HEK293 (cell line): ENCODE results near the gene USHBP1.

Experiments
- CTCF ChIA-PET: fragments of 350-600 bp; formaldehyde crosslinking; extraction: SDS; loops from one replicate; lab custom pipeline; 2021; ENCODE audit warnings: antibody characterized with exemption; lab: Yijun Ruan, JAX
- POLR2A ChIA-PET: fragments of 300-600 bp; formaldehyde crosslinking; extraction: SDS; loops from one replicate; lab custom pipeline; 2020; ENCODE audit warnings: antibody characterized with exemption, inconsistent platforms; lab: Yijun Ruan, JAX
- H3K27ac ChIP-seq: fragments of 200-500 bp; sonication (Bioruptor generic); 2 replicates; pipeline ENCODE4 v1.5.1; 2014; ENCODE audit warnings: low read depth, low read length, control low read depth, inconsistent platforms; ENCODE audit errors: extremely low read depth
- H3K36me3 ChIP-seq, 2 experiments: fragments of 200-500 bp in 1 of 2; sonication (Bioruptor generic) in 1 of 2; 1 replicate in 1 of 2; 2 replicates in 1 of 2; pipeline ENCODE4 v1.5.1; 2014 to 2017; ENCODE audit warnings: inconsistent platforms in 2 of 2, low read length in 2 of 2; ENCODE audit not compliant: control insufficient read depth in 2 of 2, insufficient read depth in 1 of 2
- H3K4me1 ChIP-seq: fragments of 200-500 bp; sonication (Bioruptor generic); 2 replicates; pipeline ENCODE4 v1.5.1; 2014; ENCODE audit warnings: mild to moderate bottlenecking, low read length, inconsistent platforms; ENCODE audit not compliant: control insufficient read depth, insufficient read depth
- H3K4me3 ChIP-seq: 2 replicates; pipeline ENCODE4 v1.5.1; 2011; ENCODE audit warnings: low read depth, mild to moderate bottlenecking, control low read depth, low read length, moderate library complexity
- H3K9me3 ChIP-seq: fragments of 200-500 bp; sonication (Bioruptor generic); 2 replicates; pipeline ENCODE4 v1.5.1; 2014; ENCODE audit warnings: low read depth, low read length, inconsistent platforms; ENCODE audit not compliant: control insufficient read depth, insufficient read depth
- BCL11B ChIP-seq: fragments of 450-650 bp; formaldehyde crosslinking; IDR thresholded peaks from 2 replicates; pipeline ENCODE4 v1.5.1; 2016; ENCODE audit warnings: low read depth, missing biosample characterization, missing genetic modification characterization
- BCL6B ChIP-seq: fragments of 450-650 bp; formaldehyde crosslinking; IDR thresholded peaks from 2 replicates; pipeline ENCODE4 v1.5.1; 2017; ENCODE audit warnings: missing biosample characterization, missing genetic modification characterization
- GLIS2 ChIP-seq: fragments of 450-650 bp; formaldehyde crosslinking; IDR thresholded peaks from 2 replicates; pipeline ENCODE4 v1.5.1; 2016; ENCODE audit warnings: missing biosample characterization, missing genetic modification characterization
- HOXD13 ChIP-seq: sonication (generic); formaldehyde crosslinking; IDR thresholded peaks from 2 replicates; pipeline ENCODE4 v1.8.0; 2022; ENCODE audit warnings: missing genetic modification reagents, borderline replicate concordance
- IKZF3 ChIP-seq: fragments of 450-650 bp; IDR thresholded peaks from 2 replicates; pipeline ENCODE4 v1.5.0; 2018; ENCODE audit warnings: missing biosample characterization, mild to moderate bottlenecking, missing genetic modification characterization, moderate library complexity
- SP3 ChIP-seq: fragments of 450-650 bp; formaldehyde crosslinking; IDR thresholded peaks from 2 replicates; pipeline ENCODE4 v1.5.1; 2016; ENCODE audit warnings: missing biosample characterization, missing genetic modification characterization
- ZNF114 ChIP-seq: fragments of 450-650 bp; formaldehyde crosslinking; IDR thresholded peaks from 2 replicates; pipeline ENCODE4 v1.5.0; 2017; ENCODE audit warnings: missing biosample characterization, missing genetic modification characterization
- ZNF133 ChIP-seq: fragments of 450-650 bp; formaldehyde crosslinking; IDR thresholded peaks from 2 replicates; pipeline ENCODE4 v1.5.1; 2016; ENCODE audit warnings: missing biosample characterization, missing genetic modification characterization
- ZNF138 ChIP-seq: fragments of 450-650 bp; formaldehyde crosslinking; IDR thresholded peaks from 2 replicates; pipeline ENCODE4 v1.5.1; 2016; ENCODE audit warnings: missing biosample characterization, missing genetic modification characterization, borderline replicate concordance
- ZNF211 ChIP-seq: fragments of 450-650 bp; formaldehyde crosslinking; IDR thresholded peaks from 2 replicates; pipeline ENCODE4 v1.5.1; 2016; ENCODE audit warnings: low read depth, missing biosample characterization, missing genetic modification characterization
- ZNF280C ChIP-seq: fragments of 450-650 bp; formaldehyde crosslinking; IDR thresholded peaks from 2 replicates; pipeline ENCODE4 v1.5.1; 2016; ENCODE audit warnings: missing biosample characterization, missing genetic modification characterization
- ZNF398 ChIP-seq: fragments of 450-650 bp; formaldehyde crosslinking; IDR thresholded peaks from 2 replicates; pipeline ENCODE4 v1.5.1; 2017; ENCODE audit warnings: missing biosample characterization, missing genetic modification characterization
- ZNF48 ChIP-seq: fragments of 450-650 bp; formaldehyde crosslinking; IDR thresholded peaks from 2 replicates; pipeline ENCODE4 v1.5.1; 2016; ENCODE audit warnings: missing biosample characterization, missing genetic modification characterization
- ZNF654 ChIP-seq: fragments of 450-650 bp; formaldehyde crosslinking; IDR thresholded peaks from 2 replicates; pipeline ENCODE4 v1.5.1; 2016; ENCODE audit warnings: low read depth, missing biosample characterization, missing genetic modification characterization
- ZNF692 ChIP-seq: fragments of 450-650 bp; formaldehyde crosslinking; IDR thresholded peaks from 2 replicates; pipeline ENCODE4 v1.5.1; 2016; ENCODE audit warnings: missing biosample characterization, missing genetic modification characterization
- TF ChIP-seq, protein P1 (sequence below): fragments of 450-650 bp; IDR thresholded peaks from 2 replicates; pipeline ENCODE4 v1.5.1; 2018; ENCODE audit warnings: missing biosample characterization, missing genetic modification characterization
- TF ChIP-seq, protein P2 (sequence below): fragments of 450-650 bp; formaldehyde crosslinking; optimal IDR thresholded peaks from 2 replicates; pipeline ENCODE3; 2016; ENCODE audit warnings: missing biosample characterization, mild to moderate bottlenecking, missing genetic modification characterization

Gene USHBP1

DNA sequence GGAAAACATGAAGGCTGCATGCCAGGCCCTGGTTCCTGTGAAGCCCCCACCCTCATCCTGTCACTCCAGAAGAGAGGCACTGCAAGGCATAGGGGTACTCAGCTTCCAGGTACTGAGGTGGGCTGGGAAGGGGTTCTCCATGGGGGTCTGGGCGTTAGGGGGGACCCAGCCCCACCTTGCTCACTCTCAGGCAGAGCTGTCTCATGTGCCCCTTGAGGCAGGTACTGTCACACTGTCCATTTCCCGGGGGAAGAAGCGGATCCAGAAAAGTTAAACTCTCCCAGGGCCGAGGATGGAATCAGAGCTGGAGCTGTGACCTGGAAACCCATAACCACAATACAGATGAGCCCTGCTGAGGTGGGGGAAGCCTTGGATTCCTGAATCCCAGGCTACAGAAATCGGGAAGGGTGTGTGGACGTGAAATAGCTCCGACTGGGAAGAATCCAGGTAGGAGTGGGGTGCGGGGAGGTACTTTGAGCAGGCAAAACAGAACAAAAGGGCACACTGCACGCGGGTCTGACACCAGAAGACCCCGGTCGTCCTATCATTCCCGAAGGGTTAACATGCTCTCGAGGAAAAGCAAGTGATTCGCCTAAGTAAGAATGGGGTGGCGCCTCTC lies 49.9 kb downstream of the USHBP1 start:
- ChIA-PET CTCF (interaction anchor here (0.6 to 1.5 kb wide), 7 partner anchors 9 to 935 kb away, joined by 3 to 7 read pairs (median 4); partner anchors contain the start of gene USHBP1), POLR2A (interaction anchor here (0.8 to 2.4 kb wide), 18 partner anchors 9 to 172 kb away, joined by 3 to 61 read pairs (median 4); partner anchors contain the start of genes BABAM1, DDA1, HAUS8 and MRPL34)
- peak overlapping the region; percentile 63 for H3K27ac ChIP-seq
- H3K4me3 ChIP-seq: peak overlapping the region; percentile 91
- H3K4me1 ChIP-seq: no peaks in the 10 kb centered on the region
- peaks cover 5 to 31% of the 10 kb centered on the region in 2 experiments; a peak in 2 of 3 replicates for H3K36me3 ChIP-seq
- TF ChIP-seq GLIS2 (tag by site-specific recombination) (no peak), ZNF280C (tag by site-specific recombination) (no peak), BCL6B (tag by site-specific recombination) (peak; percentile 50; the same call in 1 of the 2 replicates), IKZF3 (tag by site-specific recombination) (peak; percentile 53; the same call in 1 of the 2 replicates)
- no peaks in the 10 kb centered on the region for H3K9me3 ChIP-seq

- no peaks in the 10 kb centered on the region for H3K9me3 ChIP-seq
- no peaks in the 10 kb centered on the region for H3K4me1 ChIP-seq
- 0 out of 2 replicates have a peak, but pooled peaks have one; percentile 44 for TF ChIP-seq ZNF692 (tag by site-specific recombination)
- TF ChIP-seq, protein P1, sequence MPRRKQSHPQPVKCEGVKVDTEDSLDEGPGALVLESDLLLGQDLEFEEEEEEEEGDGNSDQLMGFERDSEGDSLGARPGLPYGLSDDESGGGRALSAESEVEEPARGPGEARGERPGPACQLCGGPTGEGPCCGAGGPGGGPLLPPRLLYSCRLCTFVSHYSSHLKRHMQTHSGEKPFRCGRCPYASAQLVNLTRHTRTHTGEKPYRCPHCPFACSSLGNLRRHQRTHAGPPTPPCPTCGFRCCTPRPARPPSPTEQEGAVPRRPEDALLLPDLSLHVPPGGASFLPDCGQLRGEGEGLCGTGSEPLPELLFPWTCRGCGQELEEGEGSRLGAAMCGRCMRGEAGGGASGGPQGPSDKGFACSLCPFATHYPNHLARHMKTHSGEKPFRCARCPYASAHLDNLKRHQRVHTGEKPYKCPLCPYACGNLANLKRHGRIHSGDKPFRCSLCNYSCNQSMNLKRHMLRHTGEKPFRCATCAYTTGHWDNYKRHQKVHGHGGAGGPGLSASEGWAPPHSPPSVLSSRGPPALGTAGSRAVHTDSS: no peak
- CTCF ChIA-PET: no interaction called here
- no peak overlapping the region for H3K4me3 ChIP-seq
- no peak overlapping the region for H3K27ac ChIP-seq
- POLR2A ChIA-PET: no interaction called here
- H3K36me3 ChIP-seq: peaks cover 5 to 26% of the 10 kb centered on the region in 2 experiments; a peak in 2 of 3 replicates
These were observed 51.2 kb downstream of the USHBP1 start for GRCh38 chr19:17213334-17213733.

DNA sequence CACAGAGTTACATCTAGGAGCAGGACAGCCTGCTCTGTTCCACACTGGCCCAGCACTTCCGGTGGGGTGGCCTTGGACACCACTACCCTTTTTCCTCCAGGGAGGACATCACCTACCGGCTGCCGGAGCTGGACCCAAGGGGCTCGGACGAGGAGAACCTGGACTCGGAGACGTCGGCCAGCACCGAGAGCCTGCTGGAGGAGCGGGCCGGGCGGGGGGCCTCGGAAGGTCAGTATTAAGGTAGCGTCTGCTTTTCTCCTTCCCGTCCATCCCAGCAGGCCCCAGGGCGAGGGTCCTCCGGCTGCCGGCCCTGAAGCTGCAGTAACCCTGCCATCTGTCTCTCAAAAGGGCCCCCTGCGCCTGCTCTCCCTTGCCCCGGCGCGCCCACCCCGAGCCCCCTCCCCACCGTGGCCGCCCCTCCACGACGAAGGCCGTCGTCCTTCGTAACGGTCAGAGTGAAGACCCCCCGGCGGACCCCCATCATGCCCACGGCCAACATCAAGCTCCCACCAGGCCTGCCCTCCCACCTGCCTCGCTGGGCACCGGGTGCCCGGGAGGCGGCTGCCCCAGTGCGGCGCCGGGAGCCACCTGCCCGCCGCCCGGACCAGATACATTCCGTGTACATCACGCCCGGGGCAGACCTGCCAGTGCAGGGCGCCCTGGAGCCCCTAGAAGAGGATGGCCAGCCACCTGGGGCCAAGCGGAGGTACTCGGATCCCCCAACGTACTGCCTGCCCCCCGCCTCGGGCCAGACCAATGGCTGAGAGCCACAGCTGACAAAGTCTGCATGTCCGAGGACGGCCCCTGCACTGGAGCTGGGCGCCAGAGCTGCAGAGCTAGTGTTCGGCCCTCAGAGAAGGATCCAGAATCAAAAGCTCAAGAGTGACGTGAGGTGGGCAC lies 52.7 kb downstream of the USHBP1 start:
- TF ChIP-seq BCL11B (tag by site-specific recombination) (no peak), ZNF133 (tag by site-specific recombination) (no peak), HOXD13 (CRISPR knock-in tag) (no peak), ZNF211 (tag by site-specific recombination) (no peak), ZNF138 (tag by site-specific recombination) (no peak), ZNF654 (tag by site-specific recombination) (no peak), ZNF48 (no peak), ZNF114 (tag by site-specific recombination) (no peak), SP3 (tag by site-specific recombination) (no peak), ZNF398 (tag by site-specific recombination) (no peak)
- TF ChIP-seq, protein P2, sequence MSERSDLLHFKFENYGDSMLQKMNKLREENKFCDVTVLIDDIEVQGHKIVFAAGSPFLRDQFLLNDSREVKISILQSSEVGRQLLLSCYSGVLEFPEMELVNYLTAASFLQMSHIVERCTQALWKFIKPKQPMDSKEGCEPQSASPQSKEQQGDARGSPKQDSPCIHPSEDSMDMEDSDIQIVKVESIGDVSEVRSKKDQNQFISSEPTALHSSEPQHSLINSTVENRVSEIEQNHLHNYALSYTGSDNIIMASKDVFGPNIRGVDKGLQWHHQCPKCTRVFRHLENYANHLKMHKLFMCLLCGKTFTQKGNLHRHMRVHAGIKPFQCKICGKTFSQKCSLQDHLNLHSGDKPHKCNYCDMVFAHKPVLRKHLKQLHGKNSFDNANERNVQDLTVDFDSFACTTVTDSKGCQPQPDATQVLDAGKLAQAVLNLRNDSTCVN (tag by site-specific recombination): no peak
- CTCF ChIA-PET: no interaction called here
- Histone ChIP-seq H3K9me3 (no peaks in the 10 kb centered on the region), H3K36me3 (peaks cover 0 to 14% of the 10 kb centered on the region in 2 experiments; a peak in 1 of 3 replicates), H3K27ac (no peak overlapping the region), H3K4me3 (no peak overlapping the region), H3K4me1 (no peaks in the 10 kb centered on the region)
- POLR2A ChIA-PET: interaction anchor here (0.5 to 1.0 kb wide), 2 partner anchors 12 to 15 kb away, joined by 3 read pairs; partner anchors contain the start of gene OCEL1
